Peyer's patch (tissue), 4 donors: Measurements from ENCODE around the gene IFT122. TPM values are rescaled to one million over a fixed set of nuclear protein-coding genes. Genes with fewer than 3 reads are reported as not detected.

Experiments
- DNase-seq, 3 donors: peaks; one replicate each; pipeline ENCODE4 v3.0.0-alpha.2; 2017 to 2019
- H3K27ac ChIP-seq, 4 donors: fragments of 200-600 bp; sonication (generic); one replicate each; pipeline ENCODE4 v1.5.1; 2016 to 2019
- H3K27me3 ChIP-seq, 2 donors: fragments of 200-600 bp; sonication (generic); one replicate each; pipeline ENCODE4 v1.5.1; 2019
- H3K36me3 ChIP-seq, 3 donors: fragments of 200-600 bp; sonication (generic); one replicate each; pipeline ENCODE4 v1.5.1; 2016 to 2019
- H3K4me1 ChIP-seq, 4 donors: fragments of 200-600 bp; sonication (generic); one replicate each; pipeline ENCODE4 v1.5.1; 2016 to 2019
- H3K4me3 ChIP-seq, 4 donors: fragments of 200-600 bp; sonication (generic); 1 replicate in 3 of 4; 2 replicates in 1 of 4; pipeline ENCODE4 v1.5.1; 2016 to 2019; ENCODE audit warnings: mild to moderate bottlenecking in 1 of 4
- H3K9me3 ChIP-seq, 4 donors: fragments of 200-600 bp; sonication (generic); one replicate each; pipeline ENCODE4 v1.5.1; 2016 to 2019; ENCODE audit warnings: mild to moderate bottlenecking in 1 of 4
- CTCF ChIP-seq, 6 experiments: fragments of 450-650 bp in 4 of 6; fragments of 200-600 bp in 2 of 6; sonication (generic) in 1 of 6; IDR thresholded peaks; one replicate each; pipeline ENCODE4 v1.5.1; 2017 to 2019; ENCODE audit warnings: antibody characterized with exemption in 6 of 6, mild to moderate bottlenecking in 3 of 6, moderate library complexity in 1 of 6
- POLR2A ChIP-seq, 2 donors: fragments of 450-650 bp; IDR thresholded peaks; one replicate each; pipeline ENCODE4 v1.5.1; 2017; ENCODE audit warnings: antibody characterized with exemption in 2 of 2, mild to moderate bottlenecking in 2 of 2, moderate library complexity in 2 of 2
- total RNA-seq, 4 donors: library from RNA; depleted of rRNA; stranded (reverse); fragments of >200 nt; gene quantifications; one replicate each; pipeline ENCODE4 v1.1.0, GENCODE V29; 2016

The IFT122 gene
- total RNA-seq, 4 donors from 2014 or later = 10.9 to 85.0 (median 26.4) TPM

- peak overlapping the region; percentile 78 to 86 (median 83) for H3K27ac ChIP-seq
- DNase-seq = peak; percentile 73 to 94 (median 74)
- H3K9me3 ChIP-seq = no peaks in the 10 kb centered on the region
- peaks cover 0 to 9% (median 4%) of the 10 kb centered on the region in 4 donors for H3K4me1 ChIP-seq
- H3K27me3 ChIP-seq = no peaks in the 10 kb centered on the region
- H3K36me3 ChIP-seq = no peaks in the 10 kb centered on the region
- peak overlapping the region; percentile 62 to 88 (median 80) for H3K4me3 ChIP-seq
- TF ChIP-seq CTCF (IDR thresholded peaks at IDR 0.05) (peak; percentile 45 to 91 (median 76)), POLR2A (IDR thresholded peaks at IDR 0.05) (no peak)
Measured at GRCh38 chr3:129399145-129399894, 40.7 kb upstream of the IFT122 start.

- H3K27me3 ChIP-seq = no peaks in the 10 kb centered on the region
- H3K4me1 ChIP-seq = peaks cover 0 to 9% (median 4%) of the 10 kb centered on the region in 4 donors
- H3K27ac ChIP-seq = peak overlapping the region; percentile 78 to 86 (median 83)
- H3K4me3 ChIP-seq = peak overlapping the region; percentile 62 to 88 (median 80)
- DNase-seq = no peak
- TF ChIP-seq CTCF (IDR thresholded peaks at IDR 0.05) = no peak
- TF ChIP-seq POLR2A (IDR thresholded peaks at IDR 0.05) = no peak
- no peaks in the 10 kb centered on the region for H3K9me3 ChIP-seq
- no peaks in the 10 kb centered on the region for H3K36me3 ChIP-seq
Measured at GRCh38 chr3:129399895-129400357, 40.1 kb upstream of the IFT122 start.

- no peak overlapping the region for H3K4me3 ChIP-seq
Measured at GRCh38 chr3:129402210-129402609, 37.8 kb upstream of the IFT122 start.

GRCh38 chr3:129402616-129403015 lies 37.4 kb upstream of the IFT122 start:
- Histone ChIP-seq H3K27ac (no peak overlapping the region), H3K36me3 (no peaks in the 10 kb centered on the region), H3K27me3 (no peaks in the 10 kb centered on the region), H3K4me3 (no peak overlapping the region), H3K4me1 (peaks cover 0 to 9% (median 4%) of the 10 kb centered on the region in 4 donors), H3K9me3 (no peaks in the 10 kb centered on the region)
- TF ChIP-seq CTCF (IDR thresholded peaks at IDR 0.05) (no peak), POLR2A (IDR thresholded peaks at IDR 0.05) (no peak)
- no peak for DNase-seq

More at GRCh38 chr3:129402210-129402609, 37.8 kb upstream of the IFT122 start:
- Histone ChIP-seq H3K4me1 (peaks cover 0 to 9% (median 4%) of the 10 kb centered on the region in 4 donors), H3K27me3 (no peaks in the 10 kb centered on the region), H3K9me3 (no peaks in the 10 kb centered on the region), H3K27ac (no peak overlapping the region), H3K36me3 (no peaks in the 10 kb centered on the region)
- DNase-seq = no peak
- TF ChIP-seq POLR2A (IDR thresholded peaks at IDR 0.05) = no peak
- no peak for TF ChIP-seq CTCF (IDR thresholded peaks at IDR 0.05)

GRCh38 chr3:129403450-129403849 lies 36.6 kb upstream of the IFT122 start:
- H3K27me3 ChIP-seq = no peaks in the 10 kb centered on the region
- no peak for DNase-seq
- H3K27ac ChIP-seq = no peak overlapping the region
- H3K4me3 ChIP-seq = no peak overlapping the region
- no peaks in the 10 kb centered on the region for H3K9me3 ChIP-seq
- H3K4me1 ChIP-seq = peaks cover 0 to 3% (median 1%) of the 10 kb centered on the region in 4 donors
- TF ChIP-seq POLR2A (IDR thresholded peaks at IDR 0.05) (no peak), CTCF (IDR thresholded peaks at IDR 0.05) (no peak)
- no peaks in the 10 kb centered on the region for H3K36me3 ChIP-seq
